PC-3 (cell line): ENCODE results near the gene INF2. TPM values are rescaled to one million over a fixed set of nuclear protein-coding genes. Genes with fewer than 3 reads are reported as not detected.
A peak's percentile ranks its signal among the peaks of the same experiment; 100 is the strongest.

Experiments used
- ATAC-seq: fragments of 200-7000 bp; cut with Tn5 transposase; 2 replicates; pipeline ENCODE4 v1.9.1; 2020; ENCODE audit warnings: mild to moderate bottlenecking, moderate library complexity
- BruUV-seq: library from RNA; stranded (reverse); fragments of 400-500 nt; replicated peaks from 2 replicates; lab custom pipeline; 2021; lab: Mats Ljungman, UMichigan
- CTCF ChIA-PET: fragments of 300-600 bp; sonication (Branson Sonifier 250); formaldehyde crosslinking; loops from one replicate; lab custom pipeline; 2022; ENCODE audit warnings: antibody characterized with exemption; lab: Charles Lee
- POLR2A ChIA-PET: fragments of 300-600 bp; sonication (Branson Sonifier 250); formaldehyde crosslinking; loops from one replicate; lab custom pipeline; 2022; ENCODE audit warnings: antibody characterized with exemption; ENCODE audit not compliant: unreplicated experiment; lab: Charles Lee
- DNase-seq: peaks from one replicate; pipeline ENCODE4 v3.0.0-alpha.2; 2015
- H2AFZ ChIP-seq: fragments of 300-600 bp; sonication (generic); 2 replicates; pipeline ENCODE4 v1.6.0; 2016; ENCODE audit warnings: antibody characterized with exemption, low read length
- H3F3A ChIP-seq: fragments of 300-600 bp; sonication (generic); one replicate; pipeline ENCODE4 v1.6.0; 2017; ENCODE audit warnings: antibody characterized with exemption, low read length, control low read depth, mild to moderate bottlenecking; ENCODE audit not compliant: unreplicated experiment
- H3K27ac ChIP-seq: fragments of 300-600 bp; sonication (generic); 2 replicates; pipeline ENCODE4 v1.5.1; 2016; ENCODE audit warnings: mild to moderate bottlenecking, low read length
- H3K27me3 ChIP-seq: fragments of 300-600 bp; sonication (generic); 2 replicates; pipeline ENCODE4 v1.6.1; 2016; ENCODE audit warnings: low read length, mixed read lengths
- H3K36me3 ChIP-seq: fragments of 300-600 bp; sonication (generic); 2 replicates; pipeline ENCODE4 v1.6.1; 2016; ENCODE audit warnings: low read depth, mixed run types, low read length, mixed read lengths
- H3K4me1 ChIP-seq: fragments of 300-600 bp; sonication (generic); 2 replicates; pipeline ENCODE4 v1.5.1; 2016; ENCODE audit warnings: low read length; ENCODE audit not compliant: insufficient read depth
- H3K4me2 ChIP-seq: fragments of 300-600 bp; sonication (generic); 2 replicates; pipeline ENCODE4 v1.6.0; 2016; ENCODE audit warnings: low read length
- H3K4me3 ChIP-seq: fragments of 300-600 bp; sonication (generic); 2 replicates; pipeline ENCODE4 v1.5.1; 2016; ENCODE audit warnings: mild to moderate bottlenecking, low read length, mixed read lengths
- H3K79me2 ChIP-seq: fragments of 300-600 bp; sonication (generic); 2 replicates; pipeline ENCODE4 v1.6.1; 2017; ENCODE audit warnings: low read length, mixed read lengths
- H3K9ac ChIP-seq: fragments of 300-600 bp; sonication (generic); 2 replicates; pipeline ENCODE4 v1.6.0; 2016; ENCODE audit warnings: mild to moderate bottlenecking, low read length
- H3K9me2 ChIP-seq: fragments of 300-600 bp; sonication (generic); replicated peaks from 2 replicates; pipeline ENCODE4 v1.6.1; 2016; ENCODE audit warnings: mixed run types, low read length, mixed read lengths
- H3K9me3 ChIP-seq: fragments of 300-600 bp; sonication (generic); 2 replicates; pipeline ENCODE4 v1.6.1; 2016; ENCODE audit warnings: low read length, mixed read lengths
- H4K20me1 ChIP-seq: fragments of 300-600 bp; sonication (generic); 2 replicates; pipeline ENCODE4 v1.6.1; 2016; ENCODE audit warnings: low read length, mixed read lengths
- EZH2 ChIP-seq: fragments of 300-600 bp; sonication (generic); IDR thresholded peaks from one replicate; pipeline ENCODE4 v1.6.1; 2017; ENCODE audit warnings: antibody characterized with exemption, mild to moderate bottlenecking, low read length; ENCODE audit not compliant: unreplicated experiment
- EZH2phosphoT487 ChIP-seq: fragments of 300-600 bp; sonication (generic); IDR thresholded peaks from 2 replicates; pipeline ENCODE4 v1.6.1; 2018; ENCODE audit warnings: mild to moderate bottlenecking, antibody characterized with exemption, low read length, borderline replicate concordance
- intact Hi-C: fragments of 100-400 bp; cut with micrococcal nuclease; formaldehyde crosslinking; loops from 2 replicates; pipeline ENCODE4 v1.9.0; 2023
- microRNA-seq: library from miRNA; unstranded; fragments of <30 nt; microRNA quantifications from one replicate; pipeline ENCODE4 v1.1.0, GENCODE V29; 2020; ENCODE audit not compliant: unreplicated experiment
- total RNA-seq: library from RNA; depleted of rRNA; stranded (reverse); fragments of >200 nt; gene quantifications from 2 replicates; pipeline ENCODE4 v1.2.3, GENCODE V29; 2014; rRNA removed
- TF ChIP-seq, protein P1 (sequence below): fragments of 300-600 bp; sonication (generic); conservative IDR thresholded peaks from 2 replicates; pipeline ENCODE4 v1.5.1; 2017; ENCODE audit warnings: antibody characterized with exemption, low read depth, mild to moderate bottlenecking, low read length

Gene INF2
- total RNA-seq, 1 experiment from 2014 or later: 132 TPM

DNA sequence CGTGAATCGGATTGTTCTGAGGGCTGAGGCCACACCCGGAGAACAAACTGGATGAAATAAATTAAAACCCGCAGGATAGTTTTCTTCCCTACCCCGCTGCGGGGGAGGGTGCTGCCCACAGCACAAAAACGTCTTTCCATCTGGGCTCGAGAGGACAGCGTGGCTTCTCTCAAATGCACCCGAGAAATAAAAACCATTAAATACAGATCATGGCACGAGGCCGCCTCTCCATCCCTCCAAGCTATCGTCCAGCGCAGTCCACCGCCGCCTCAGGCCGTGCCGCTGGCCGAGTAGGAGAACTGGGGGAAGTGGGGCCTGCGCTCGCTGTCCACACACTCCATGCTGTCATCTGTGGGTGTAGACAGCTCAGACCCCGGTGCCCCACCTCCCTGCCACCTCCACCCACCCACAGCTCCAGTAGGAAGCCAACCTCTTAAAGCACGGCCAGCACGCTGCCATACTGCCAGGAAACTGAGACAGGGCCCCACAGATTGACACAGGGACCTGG, 80.7 kb downstream of the INF2 start:
- no peaks in the 10 kb centered on the region for H3K9me3 ChIP-seq
- 0 out of 2 replicates have a peak, but pooled peaks cover 3% of the 10 kb centered on the region for H4K20me1 ChIP-seq
- no peak overlapping the region for H2AFZ ChIP-seq
- no peaks in the 10 kb centered on the region for H3F3A ChIP-seq
- H3K9me2 ChIP-seq: no peaks in the 10 kb centered on the region
- no peak overlapping the region for H3K9ac ChIP-seq
- no peak for TF ChIP-seq EZH2
- TF ChIP-seq, protein P1, sequence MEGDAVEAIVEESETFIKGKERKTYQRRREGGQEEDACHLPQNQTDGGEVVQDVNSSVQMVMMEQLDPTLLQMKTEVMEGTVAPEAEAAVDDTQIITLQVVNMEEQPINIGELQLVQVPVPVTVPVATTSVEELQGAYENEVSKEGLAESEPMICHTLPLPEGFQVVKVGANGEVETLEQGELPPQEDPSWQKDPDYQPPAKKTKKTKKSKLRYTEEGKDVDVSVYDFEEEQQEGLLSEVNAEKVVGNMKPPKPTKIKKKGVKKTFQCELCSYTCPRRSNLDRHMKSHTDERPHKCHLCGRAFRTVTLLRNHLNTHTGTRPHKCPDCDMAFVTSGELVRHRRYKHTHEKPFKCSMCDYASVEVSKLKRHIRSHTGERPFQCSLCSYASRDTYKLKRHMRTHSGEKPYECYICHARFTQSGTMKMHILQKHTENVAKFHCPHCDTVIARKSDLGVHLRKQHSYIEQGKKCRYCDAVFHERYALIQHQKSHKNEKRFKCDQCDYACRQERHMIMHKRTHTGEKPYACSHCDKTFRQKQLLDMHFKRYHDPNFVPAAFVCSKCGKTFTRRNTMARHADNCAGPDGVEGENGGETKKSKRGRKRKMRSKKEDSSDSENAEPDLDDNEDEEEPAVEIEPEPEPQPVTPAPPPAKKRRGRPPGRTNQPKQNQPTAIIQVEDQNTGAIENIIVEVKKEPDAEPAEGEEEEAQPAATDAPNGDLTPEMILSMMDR: no peak
- no peak for TF ChIP-seq EZH2phosphoT487
- no TSS peak for BruUV-seq
- no peak overlapping the region for H3K27ac ChIP-seq
- ATAC-seq (no peak), DNase-seq (no peak)
- ChIA-PET CTCF (no interaction called here), POLR2A (no interaction called here)
- no peaks in the 10 kb centered on the region for H3K4me1 ChIP-seq
- H3K36me3 ChIP-seq: peaks cover 27% of the 10 kb centered on the region
- intact Hi-C loops: no loop called here
- H3K27me3 ChIP-seq: no peaks in the 10 kb centered on the region
- no peak overlapping the region for H3K4me2 ChIP-seq
- H3K79me2 ChIP-seq: no peaks in the 10 kb centered on the region
- no peak overlapping the region for H3K4me3 ChIP-seq

DNA sequence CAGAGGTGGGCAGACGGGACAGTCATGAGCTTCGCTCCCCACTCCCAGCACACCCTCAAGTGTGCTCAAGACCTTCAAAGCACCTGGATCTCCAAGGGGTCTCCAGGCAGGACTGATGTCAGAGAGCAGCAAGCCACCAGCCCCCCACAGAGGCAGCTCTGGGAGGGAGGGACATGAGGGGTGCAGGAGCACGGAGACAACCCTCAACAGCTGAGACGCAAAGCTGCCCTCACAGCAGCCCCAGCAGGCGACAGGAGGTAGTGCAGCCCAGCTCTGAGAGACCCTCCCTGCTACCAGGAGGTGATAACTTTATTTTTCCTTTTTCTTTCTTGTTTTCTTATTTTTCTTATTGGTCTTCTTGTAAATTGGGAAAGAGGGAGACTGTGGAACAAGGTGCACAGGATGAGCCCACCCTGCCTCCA, 81.4 kb downstream of the INF2 start:
- Histone ChIP-seq H3F3A (no peaks in the 10 kb centered on the region), H3K9me2 (no peaks in the 10 kb centered on the region), H3K9me3 (no peaks in the 10 kb centered on the region), H3K79me2 (no peaks in the 10 kb centered on the region), H3K27ac (no peak overlapping the region), H3K9ac (no peak overlapping the region), H3K27me3 (no peaks in the 10 kb centered on the region), H3K36me3 (peaks cover 27% of the 10 kb centered on the region), H4K20me1 (0 out of 2 replicates have a peak, but pooled peaks cover 3% of the 10 kb centered on the region), H3K4me2 (no peak overlapping the region), H2AFZ (no peak overlapping the region), H3K4me3 (no peak overlapping the region), H3K4me1 (no peaks in the 10 kb centered on the region)
- intact Hi-C loops: no loop called here
- DNase-seq (peak; percentile 38), ATAC-seq (no peak)
- ChIA-PET CTCF (interaction anchor here (0.5 kb wide), 1 partner anchor 29 kb away, joined by 3 read pairs; no protein-coding TSS in a partner anchor), POLR2A (no interaction called here)
- no peak for TF ChIP-seq EZH2phosphoT487
- TF ChIP-seq, protein P1: peak; percentile 63
- no TSS peak for BruUV-seq

DNA sequence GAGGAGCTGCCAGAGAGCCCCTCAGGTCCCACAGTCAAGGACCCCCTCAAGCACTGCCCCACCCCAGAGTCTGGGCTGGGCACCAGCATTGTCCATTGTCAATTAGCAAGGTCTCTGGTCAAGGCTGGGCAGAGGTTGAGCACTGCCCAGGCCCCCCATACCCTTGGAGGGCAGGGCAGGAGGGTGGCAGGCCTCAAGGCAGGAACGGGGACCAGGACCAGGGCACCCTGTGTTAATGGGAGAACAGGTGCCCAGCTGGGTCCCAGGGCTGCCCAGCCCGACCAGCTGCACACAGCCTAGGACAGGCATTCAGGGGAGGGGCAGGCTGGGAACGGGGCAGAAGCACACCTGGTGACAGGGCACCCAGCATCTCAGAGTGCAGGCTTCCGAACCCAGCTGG, 82.0 kb downstream of the INF2 start:
- ChIA-PET CTCF (interaction anchor here (0.5 kb wide), 1 partner anchor 28 kb away, joined by 3 read pairs; no protein-coding TSS in a partner anchor), POLR2A (no interaction called here)
- peaks cover 27% of the 10 kb centered on the region for H3K36me3 ChIP-seq

More for the DNA sequence above, 82.0 kb downstream of the INF2 start:
- Histone ChIP-seq H3K27me3 (no peaks in the 10 kb centered on the region), H3K79me2 (no peaks in the 10 kb centered on the region), H3K4me2 (no peak overlapping the region), H3K9me2 (no peaks in the 10 kb centered on the region), H3K27ac (no peak overlapping the region), H3K4me3 (no peak overlapping the region), H2AFZ (no peak overlapping the region), H3K4me1 (no peaks in the 10 kb centered on the region), H3K9me3 (no peaks in the 10 kb centered on the region), H3K9ac (no peak overlapping the region), H4K20me1 (0 out of 2 replicates have a peak, but pooled peaks cover 3% of the 10 kb centered on the region), H3F3A (no peaks in the 10 kb centered on the region)
- ATAC-seq (no peak), DNase-seq (no peak)
- intact Hi-C loops: no loop called here
- no TSS peak for BruUV-seq
- TF ChIP-seq, protein P1: no peak
- no peak for TF ChIP-seq EZH2phosphoT487
- no peak for TF ChIP-seq EZH2

Small RNA genes within 50 kb of the gene (microRNA-seq; reads per million reads assigned to microRNA genes)
- gene MIR4710: not detected

Other genes starting within 250 kb of the INF2 start
- gene C14orf180, start 109.9 kb upstream of the INF2 start, total RNA-seq: not detected in 2 replicates
- gene TMEM179, start 84.8 kb upstream of the INF2 start, total RNA-seq: not detected in 2 replicates
- gene ADSS1, start 34.6 kb downstream of the INF2 start, total RNA-seq: 7.9 and 8.8 TPM in 2 replicates
- 375 and 519 TPM in 2 replicates for gene SIVA1, start 63.5 kb downstream of the INF2 start, total RNA-seq
- gene AKT1, start 106.1 kb downstream of the INF2 start, total RNA-seq: 196 and 212 TPM in 2 replicates
- 9.2 and 11.3 TPM in 2 replicates for gene ZBTB42, start 111.5 kb downstream of the INF2 start, total RNA-seq
- gene CEP170B, start 175.7 kb downstream of the INF2 start, total RNA-seq: 33.2 and 53.4 TPM in 2 replicates
- 0.04 TPM in 1 of 2 replicates, not detected in the other for gene PLD4, start 235.3 kb downstream of the INF2 start, total RNA-seq